HCT116 (cell line): ENCODE measurements around the gene AMZ1. TPM values are rescaled to one million over a fixed set of nuclear protein-coding genes. Genes with fewer than 3 reads are reported as not detected.

Source experiments
- ATAC-seq: fragments of 200-7000 bp; cut with Tn5 transposase; 2 replicates; pipeline ENCODE4 v1.9.1; 2020; ENCODE audit warnings: mild to moderate bottlenecking, moderate library complexity
- BruUV-seq: library from RNA; stranded (reverse); fragments of 400-500 nt; replicated peaks from 2 replicates; lab custom pipeline; 2021; lab: Mats Ljungman, UMichigan
- CTCF ChIA-PET: fragments of 300-600 bp; sonication (Branson Sonifier 250); formaldehyde crosslinking; loops from one replicate; lab custom pipeline; 2021; ENCODE audit warnings: antibody characterized with exemption; lab: Charles Lee
- POLR2A ChIA-PET: fragments of 300-600, 350-600 bp; sonication (Branson Sonifier 250); formaldehyde crosslinking; loops from one replicate; lab custom pipeline; 2021; ENCODE audit warnings: antibody characterized with exemption; lab: Charles Lee
- RAD21 ChIA-PET, 2 experiments: fragments of 300-600 bp; sonication (Branson Sonifier 250); formaldehyde crosslinking; loops; one replicate each; lab custom pipeline; 2023; ENCODE audit warnings: low total read pairs in 2 of 2; ENCODE audit not compliant: uncharacterized antibody in 2 of 2, unreplicated experiment in 2 of 2, low non-redundant PET in 1 of 2; lab: Charles Lee
- DNase-seq: peaks from one replicate; pipeline ENCODE4 v3.0.0-alpha.2; 2010; ENCODE audit warnings: low read depth, low spot score
- H2AFZ ChIP-seq: fragments of 200-600 bp; shearing (Covaris generic), sonication (generic); 2 replicates; pipeline ENCODE4 v1.6.1; 2017; ENCODE audit warnings: low read depth, mixed run types, mixed read lengths, antibody characterized with exemption, low read length; ENCODE audit not compliant: poor library complexity, severe bottlenecking
- H3K27ac ChIP-seq: 2 replicates; pipeline ENCODE4 v1.5.1; 2012; ENCODE audit warnings: low read depth, low read length
- H3K27me3 ChIP-seq: fragments of 200-600 bp; sonication (generic); 2 replicates; pipeline ENCODE4 v1.6.1; 2016; ENCODE audit warnings: mixed run types, low read length, mixed read lengths; ENCODE audit not compliant: insufficient read depth
- H3K36me3 ChIP-seq, 2 experiments: fragments of 200-500 bp in 1 of 2; fragments of 200-600 bp in 1 of 2; sonication (Bioruptor generic) in 1 of 2; sonication (generic) in 1 of 2; 2 replicates each; pipeline versions ENCODE4 v1.5.1 to v1.6.1; 2014 to 2016; ENCODE audit warnings: low read length in 2 of 2, inconsistent platforms in 1 of 2, mixed read lengths in 1 of 2, mixed run types in 1 of 2; ENCODE audit not compliant: insufficient read depth in 2 of 2, control insufficient read depth in 1 of 2
- H3K4me1 ChIP-seq, 2 experiments: fragments of 200-600 bp in 1 of 2; sonication (generic) in 1 of 2; 2 replicates each; pipeline versions ENCODE4 v1.5.1 to v1.6.1; 2012 to 2017; ENCODE audit warnings: low read length in 2 of 2, inconsistent platforms in 1 of 2, mild to moderate bottlenecking in 1 of 2, mixed read lengths in 1 of 2, mixed run types in 1 of 2, moderate library complexity in 1 of 2; ENCODE audit not compliant: insufficient read depth in 2 of 2, control insufficient read depth in 1 of 2
- H3K4me2 ChIP-seq: fragments of 200-600 bp; sonication (generic); 2 replicates; pipeline ENCODE4 v1.6.1; 2017; ENCODE audit warnings: mixed run types, low read length, mixed read lengths
- H3K4me3 ChIP-seq, 2 experiments: fragments of 200-600 bp in 1 of 2; sonication (generic) in 1 of 2; replicated peaks in 1 of 2; 2 replicates each; pipeline ENCODE4 v1.5.1; 2011 to 2016; ENCODE audit warnings: low read length in 2 of 2, control low read depth in 1 of 2, low read depth in 1 of 2, mild to moderate bottlenecking in 1 of 2, mixed read lengths in 1 of 2, mixed run types in 1 of 2
- H3K79me2 ChIP-seq: fragments of 200-600 bp; sonication (generic); 2 replicates; pipeline ENCODE4 v1.6.1; 2017; ENCODE audit warnings: mild to moderate bottlenecking, mixed run types, low read length, moderate library complexity, mixed read lengths; ENCODE audit not compliant: insufficient read depth
- H3K9ac ChIP-seq: fragments of 200-600 bp; sonication (generic); 2 replicates; pipeline ENCODE4 v1.6.1; 2016; ENCODE audit warnings: low read length, mixed read lengths
- H3K9me2 ChIP-seq: fragments of 200-600 bp; sonication (generic), shearing (Covaris generic); 2 replicates; pipeline ENCODE4 v1.6.1; 2017; ENCODE audit warnings: mixed run types, mild to moderate bottlenecking, moderate library complexity; ENCODE audit not compliant: insufficient read depth
- H3K9me3 ChIP-seq, 2 experiments: fragments of 200-500 bp in 1 of 2; fragments of 200-600 bp in 1 of 2; sonication (Bioruptor generic) in 1 of 2; sonication (generic) in 1 of 2; 2 replicates each; pipeline ENCODE4 v1.6.1; 2014 to 2017; ENCODE audit warnings: low read length in 2 of 2, mixed read lengths in 2 of 2, inconsistent platforms in 1 of 2, low read depth in 1 of 2, mild to moderate bottlenecking in 1 of 2, mixed run types in 1 of 2, moderate library complexity in 1 of 2; ENCODE audit not compliant: control insufficient read depth in 1 of 2, insufficient read depth in 1 of 2
- H4K20me1 ChIP-seq: fragments of 200-600 bp; sonication (generic), shearing (Covaris generic); 2 replicates; pipeline ENCODE4 v1.6.1; 2017; ENCODE audit warnings: mixed run types, mild to moderate bottlenecking, moderate library complexity; ENCODE audit not compliant: insufficient read depth
- CEBPB ChIP-seq: IDR thresholded peaks from 2 replicates; pipeline ENCODE4 v1.6.1; 2012; ENCODE audit warnings: low read depth
- EGR1 ChIP-seq: IDR thresholded peaks from 2 replicates; pipeline ENCODE4 v1.6.1; 2012; ENCODE audit warnings: low read depth
- POLR2AphosphoS5 ChIP-seq: IDR thresholded peaks from 2 replicates; pipeline ENCODE4 v1.6.1; 2011; ENCODE audit warnings: mild to moderate bottlenecking, low read depth, low read length, moderate library complexity
- RAD21 ChIP-seq: IDR thresholded peaks from 2 replicates; pipeline ENCODE4 v1.6.1; 2012; ENCODE audit warnings: low read depth, mild to moderate bottlenecking
- SIN3A ChIP-seq: IDR thresholded peaks from 2 replicates; pipeline ENCODE4 v1.6.1; 2012; ENCODE audit warnings: low read depth
- SRF ChIP-seq: IDR thresholded peaks from 2 replicates; pipeline ENCODE4 v1.6.1; 2012; ENCODE audit warnings: low read depth
- TCF7L2 ChIP-seq: IDR thresholded peaks from 2 replicates; pipeline ENCODE4 v1.7.0; 2011; ENCODE audit warnings: borderline replicate concordance, inconsistent platforms; ENCODE audit not compliant: insufficient read depth, insufficient read length; ENCODE audit errors: extremely low read depth
- YY1 ChIP-seq: IDR thresholded peaks from 2 replicates; pipeline ENCODE4 v1.6.1; 2011; ENCODE audit warnings: low read length, low read depth, moderate library complexity, mild to moderate bottlenecking; ENCODE audit not compliant: insufficient replicate concordance; ENCODE audit errors: extremely low read depth
- intact Hi-C: fragments of 100-400 bp; cut with micrococcal nuclease; formaldehyde crosslinking; loops from 2 replicates; pipeline ENCODE4 v1.10.0; 2022
- total RNA-seq: library from RNA; stranded (reverse); gene quantifications from one replicate; pipeline ENCODE4 v1.2.1, GENCODE V29; 2021; ENCODE audit not compliant: unreplicated experiment
- TF ChIP-seq, protein P1 (sequence below): IDR thresholded peaks from 2 replicates; pipeline ENCODE4 v1.6.1; 2012; ENCODE audit warnings: low read depth
- TF ChIP-seq, protein P2 (sequence below): IDR thresholded peaks from 2 replicates; pipeline ENCODE4 v1.6.1; 2012
- TF ChIP-seq, protein P3 (sequence below): IDR thresholded peaks from 2 replicates; pipeline ENCODE4 v1.6.1; 2012

The AMZ1 gene
- total RNA-seq, 1 experiment from 2014 or later, result not detected

DNA sequence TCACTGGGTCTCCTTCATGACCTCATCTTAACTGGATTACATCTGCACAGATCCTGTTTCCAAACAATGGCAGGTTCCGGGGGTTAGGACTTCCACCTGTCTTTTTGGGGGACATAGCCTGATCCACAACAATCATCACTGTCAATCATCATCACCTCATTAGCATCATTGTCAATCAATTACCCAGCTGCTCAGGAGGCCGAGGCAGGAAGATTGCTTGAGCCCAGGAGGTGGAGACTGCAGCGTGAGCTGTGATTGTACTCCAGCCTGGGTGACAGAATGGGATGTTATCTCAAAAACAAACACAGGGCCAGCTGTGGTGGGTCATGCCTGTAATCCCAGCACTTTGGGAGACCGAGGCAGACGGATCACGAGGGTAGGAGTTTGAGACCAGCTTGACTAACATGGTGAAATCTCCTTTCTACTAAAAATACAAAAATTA lies 18.7 kb downstream of the AMZ1 start (continued):
- TF ChIP-seq, protein P1, sequence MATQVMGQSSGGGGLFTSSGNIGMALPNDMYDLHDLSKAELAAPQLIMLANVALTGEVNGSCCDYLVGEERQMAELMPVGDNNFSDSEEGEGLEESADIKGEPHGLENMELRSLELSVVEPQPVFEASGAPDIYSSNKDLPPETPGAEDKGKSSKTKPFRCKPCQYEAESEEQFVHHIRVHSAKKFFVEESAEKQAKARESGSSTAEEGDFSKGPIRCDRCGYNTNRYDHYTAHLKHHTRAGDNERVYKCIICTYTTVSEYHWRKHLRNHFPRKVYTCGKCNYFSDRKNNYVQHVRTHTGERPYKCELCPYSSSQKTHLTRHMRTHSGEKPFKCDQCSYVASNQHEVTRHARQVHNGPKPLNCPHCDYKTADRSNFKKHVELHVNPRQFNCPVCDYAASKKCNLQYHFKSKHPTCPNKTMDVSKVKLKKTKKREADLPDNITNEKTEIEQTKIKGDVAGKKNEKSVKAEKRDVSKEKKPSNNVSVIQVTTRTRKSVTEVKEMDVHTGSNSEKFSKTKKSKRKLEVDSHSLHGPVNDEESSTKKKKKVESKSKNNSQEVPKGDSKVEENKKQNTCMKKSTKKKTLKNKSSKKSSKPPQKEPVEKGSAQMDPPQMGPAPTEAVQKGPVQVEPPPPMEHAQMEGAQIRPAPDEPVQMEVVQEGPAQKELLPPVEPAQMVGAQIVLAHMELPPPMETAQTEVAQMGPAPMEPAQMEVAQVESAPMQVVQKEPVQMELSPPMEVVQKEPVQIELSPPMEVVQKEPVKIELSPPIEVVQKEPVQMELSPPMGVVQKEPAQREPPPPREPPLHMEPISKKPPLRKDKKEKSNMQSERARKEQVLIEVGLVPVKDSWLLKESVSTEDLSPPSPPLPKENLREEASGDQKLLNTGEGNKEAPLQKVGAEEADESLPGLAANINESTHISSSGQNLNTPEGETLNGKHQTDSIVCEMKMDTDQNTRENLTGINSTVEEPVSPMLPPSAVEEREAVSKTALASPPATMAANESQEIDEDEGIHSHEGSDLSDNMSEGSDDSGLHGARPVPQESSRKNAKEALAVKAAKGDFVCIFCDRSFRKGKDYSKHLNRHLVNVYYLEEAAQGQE, result no peak
- TF ChIP-seq SIN3A (no peak), RAD21 (no peak), EGR1 (no peak), CEBPB (no peak)
- TF ChIP-seq, protein P2, sequence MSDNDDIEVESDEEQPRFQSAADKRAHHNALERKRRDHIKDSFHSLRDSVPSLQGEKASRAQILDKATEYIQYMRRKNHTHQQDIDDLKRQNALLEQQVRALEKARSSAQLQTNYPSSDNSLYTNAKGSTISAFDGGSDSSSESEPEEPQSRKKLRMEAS, result no peak

GRCh38 chr7:2707481-2707880 lies 19.5 kb downstream of the AMZ1 start:
- Histone ChIP-seq H3K9me3 (no peaks in the 10 kb centered on the region), H3K27ac (no peak overlapping the region), H3K9ac (no peak overlapping the region), H3K4me2 (no peak overlapping the region), H3K4me3 (no peak overlapping the region), H3K36me3 (no peaks in the 10 kb centered on the region), H3K4me1 (peaks cover 8 to 12% of the 10 kb centered on the region in 2 experiments), H3K27me3 (no peaks in the 10 kb centered on the region), H3K79me2 (no peaks in the 10 kb centered on the region), H3K9me2 (no peaks in the 10 kb centered on the region), H2AFZ (no peak overlapping the region), H4K20me1 (no peaks in the 10 kb centered on the region)
- POLR2A ChIA-PET, result no interaction called here
- TF ChIP-seq SRF (no peak), POLR2AphosphoS5 (no peak), SIN3A (no peak), TCF7L2 (no peak), YY1 (no peak)
- TF ChIP-seq, protein P3, sequence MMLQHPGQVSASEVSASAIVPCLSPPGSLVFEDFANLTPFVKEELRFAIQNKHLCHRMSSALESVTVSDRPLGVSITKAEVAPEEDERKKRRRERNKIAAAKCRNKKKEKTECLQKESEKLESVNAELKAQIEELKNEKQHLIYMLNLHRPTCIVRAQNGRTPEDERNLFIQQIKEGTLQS, result no peak
- RAD21 ChIA-PET, result no interaction called here
- no peak for ATAC-seq
- no peak for DNase-seq
- CTCF ChIA-PET, result no interaction called here
- BruUV-seq, result no TSS peak
- intact Hi-C loops, result no loop called here
